AG09319 (cell line): ENCODE measurements around the gene HIPK2.

Experiments used
- DNase-seq: peaks from one replicate; pipeline ENCODE4 v3.0.0-alpha.2; 2010; ENCODE audit warnings: low read depth; ENCODE audit errors: extremely low read depth
- CTCF ChIP-seq: IDR thresholded peaks from 2 replicates; pipeline ENCODE4 v1.5.1; 2011; ENCODE audit warnings: low read depth, mild to moderate bottlenecking, inconsistent platforms, low read length, moderate library complexity

The HIPK2 gene

GRCh38 chr7:139741239-139741638 lies 36.6 kb downstream of the HIPK2 start:
- no peak for TF ChIP-seq CTCF
- no peak for DNase-seq

GRCh38 chr7:139739863-139740597 lies 37.8 kb downstream of the HIPK2 start:
- DNase-seq: no peak
- TF ChIP-seq CTCF: no peak

- TF ChIP-seq CTCF: no peak
- no peak for DNase-seq
Measured at GRCh38 chr7:139738772-139739171, 39.0 kb downstream of the HIPK2 start.

GRCh38 chr7:139738101-139738489 lies 39.7 kb downstream of the HIPK2 start:
- DNase-seq: no peak
- no peak for TF ChIP-seq CTCF

GRCh38 chr7:139737221-139738100 lies 40.3 kb downstream of the HIPK2 start:
- DNase-seq: no peak
- no peak for TF ChIP-seq CTCF

- DNase-seq: no peak
- TF ChIP-seq CTCF: no peak
Measured at GRCh38 chr7:139735912-139736595, 41.7 kb downstream of the HIPK2 start.
